ENCODE data around the gene PHACTR4. TPM values are rescaled to one million over a fixed set of nuclear protein-coding genes. Genes with fewer than 3 reads are reported as not detected.
A peak's percentile ranks its signal among the peaks of the same experiment; 100 is the strongest.
"Not testable (repeated sequence)": the region's sequence is repeated elsewhere in the genome, so short reads cannot be mapped to it uniquely, and the experiment has no call there.

Gene PHACTR4
- total RNA-seq: 10 to 100 TPM; 24.8 to 25.7 TPM

DNA sequence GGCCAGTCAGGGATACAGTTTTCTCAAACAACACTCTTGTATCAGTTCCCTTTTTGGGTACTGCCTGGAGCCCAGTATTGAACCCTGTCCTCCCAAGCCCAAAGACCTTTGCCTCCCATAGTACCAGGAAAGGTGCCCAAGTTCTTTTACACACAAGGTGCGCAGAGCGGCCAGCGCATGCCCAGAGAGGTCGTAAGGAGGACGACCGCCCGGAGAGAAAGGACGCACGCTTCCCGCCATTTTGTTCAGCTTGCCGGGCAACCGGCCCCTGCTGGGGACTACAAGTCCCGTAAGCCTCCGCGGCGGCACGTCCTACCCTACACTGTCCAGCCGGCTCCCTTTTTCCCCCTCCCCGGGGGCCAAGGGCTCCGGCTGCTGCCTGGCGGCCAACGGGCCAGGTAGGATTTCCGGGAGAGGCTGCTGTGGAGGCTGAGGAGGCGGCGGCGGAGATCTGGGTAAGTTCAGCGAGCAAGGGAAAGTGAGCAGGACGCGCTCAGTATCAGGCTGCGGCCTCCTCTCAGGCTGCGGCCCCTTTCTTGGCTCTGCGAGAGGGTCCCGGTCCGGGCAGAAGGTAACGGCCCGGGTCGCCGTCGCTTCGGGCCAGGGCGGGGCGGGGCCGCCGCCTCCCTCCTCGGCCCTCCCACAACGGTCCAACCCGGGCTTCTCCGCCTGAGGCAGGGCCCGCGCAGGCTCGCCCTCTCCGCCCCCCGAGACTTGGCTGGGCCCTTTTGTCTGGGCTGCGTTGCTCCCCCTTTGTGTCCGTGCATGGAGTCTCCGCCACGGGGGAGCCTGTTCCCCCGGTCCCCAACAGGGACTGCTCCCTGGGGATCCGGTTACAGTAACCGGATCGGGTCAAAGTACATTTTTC is at the start of gene PHACTR4:
TSS of gene PHACTR4 (plus strand) at position 370 of the 868 bp plus-strand sequence. CDS start 37,708 bp downstream, outside the sequence.
- ChIA-PET POLR2A (interaction anchor here (0.6 to 3.8 kb wide), 12 partner anchors 10 to 517 kb away, joined by 3 to 23 read pairs (median 4); partner anchors contain the start of genes MED18 and RCC1), CTCF (interaction anchor here (0.6 to 4.8 kb wide), 6 partner anchors 10 to 643 kb away, joined by 3 to 31 read pairs (median 4); partner anchors contain the start of gene YTHDF2)
- no peaks in the 10 kb centered on the region for H3K27me3 Mint-ChIP-seq
- H3K4me1 Mint-ChIP-seq: peaks cover 32% of the 10 kb centered on the region
- no peaks in the 10 kb centered on the region for H3K9me3 Mint-ChIP-seq
- peak within 1 kb of the TSS; percentile 96 for H3K4me3 Mint-ChIP-seq
- peaks cover 11% of the 10 kb centered on the region for H3K36me3 Mint-ChIP-seq (ENCODE audit: low read depth)
- DNase-seq: peak; percentile 85
- H3K27ac Mint-ChIP-seq: peak within 1 kb of the TSS; percentile 83

DNA sequence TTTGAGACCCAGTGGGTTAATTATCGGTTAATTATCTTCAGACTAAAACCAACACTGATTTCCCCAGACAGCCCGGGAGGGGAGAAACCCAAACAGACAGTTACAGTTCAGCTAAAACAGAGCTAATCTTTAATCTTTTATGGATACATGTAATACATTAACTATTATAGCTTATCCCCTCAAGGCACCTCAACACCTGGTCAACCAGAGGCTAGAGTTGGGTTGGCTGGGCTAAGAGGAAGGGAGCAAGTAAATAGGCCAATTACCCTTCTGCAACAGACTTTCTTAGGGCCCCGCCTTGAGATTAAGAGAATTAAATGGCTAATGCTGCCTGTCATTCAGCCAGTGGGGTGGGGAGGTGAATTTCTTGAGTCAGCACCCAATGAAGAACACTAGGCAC is 47.3 kb upstream of the PHACTR4 start:
- ChIA-PET CTCF (interaction anchor here (1.3 kb wide), 1 partner anchor 74 kb away, joined by 3 read pairs; no protein-coding TSS in a partner anchor), POLR2A (no interaction called here)
- Mint-ChIP-seq H3K9me3 (no peaks in the 10 kb centered on the region), H3K36me3 (ENCODE audit: low read depth) (no peaks in the 10 kb centered on the region), H3K27me3 (peaks cover 6% of the 10 kb centered on the region), H3K4me1 (peaks cover 3% of the 10 kb centered on the region), H3K4me3 (no peak overlapping the region), H3K27ac (no peak overlapping the region)
- DNase-seq: no peak

DNA sequence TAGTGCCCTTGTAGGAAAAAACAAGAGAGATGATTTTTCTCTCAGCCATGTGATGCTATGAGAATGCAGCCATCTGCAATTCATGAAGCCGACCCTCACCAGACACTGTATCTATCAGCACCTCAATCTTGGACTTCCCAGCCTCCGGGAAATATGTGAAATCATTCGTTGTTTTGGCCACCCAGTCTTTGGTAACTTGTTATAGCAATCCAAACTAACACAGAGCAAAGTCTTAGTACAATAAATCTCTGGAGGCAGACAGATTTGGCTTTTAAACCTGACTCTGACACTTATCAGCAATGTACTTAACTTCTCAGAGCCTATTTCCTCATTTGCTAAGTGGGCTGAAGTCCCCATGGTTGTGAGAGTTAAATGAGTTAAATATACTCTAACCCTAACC is 45.8 kb upstream of the PHACTR4 start:
- DNase-seq: no peak
- H3K4me1 Mint-ChIP-seq: peaks cover 13% of the 10 kb centered on the region
- ChIA-PET CTCF (no interaction called here), POLR2A (no interaction called here)
- H3K36me3 Mint-ChIP-seq (ENCODE audit: low read depth): peaks cover 1% of the 10 kb centered on the region
- peaks cover 3% of the 10 kb centered on the region for H3K27me3 Mint-ChIP-seq
- H3K9me3 Mint-ChIP-seq: no peaks in the 10 kb centered on the region
- no peak overlapping the region for H3K27ac Mint-ChIP-seq
- H3K4me3 Mint-ChIP-seq: no peak overlapping the region

DNA sequence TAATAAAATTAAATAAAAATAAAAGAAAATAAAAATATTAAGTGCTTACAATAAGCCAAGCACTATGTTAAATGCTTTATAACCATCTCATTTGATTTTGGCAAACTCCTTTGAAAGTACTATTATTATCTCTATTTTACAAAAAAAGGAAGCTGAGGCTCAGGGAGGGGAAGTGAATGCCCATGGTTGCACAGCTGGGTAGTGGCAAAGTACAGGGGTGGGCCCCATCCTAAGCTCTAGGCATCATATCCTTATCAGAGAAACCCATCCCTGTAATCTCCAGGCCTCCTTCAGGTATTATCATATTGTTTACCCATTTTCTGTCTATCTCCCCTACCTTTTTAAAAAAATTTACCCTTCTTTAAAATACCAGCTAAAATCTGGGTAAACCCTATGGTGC is 43.0 kb upstream of the PHACTR4 start:
- DNase-seq: no peak
- Mint-ChIP-seq H3K36me3 (ENCODE audit: low read depth) (peaks cover 16% of the 10 kb centered on the region), H3K27ac (no peak overlapping the region), H3K9me3 (no peaks in the 10 kb centered on the region), H3K27me3 (peaks cover under 1% of the 10 kb centered on the region), H3K4me1 (peaks cover 29% of the 10 kb centered on the region), H3K4me3 (no peak overlapping the region)
- POLR2A ChIA-PET: interaction anchor here (1.0 to 5.9 kb wide), 3 partner anchors 28 to 83 kb away, joined by 3 to 87 read pairs (median 13); partner anchors contain the start of gene SESN2
- CTCF ChIA-PET: interaction anchor here (0.7 to 1.1 kb wide), 3 partner anchors 33 to 81 kb away, joined by 3 to 4 read pairs (median 3); no protein-coding TSS in a partner anchor

DNA sequence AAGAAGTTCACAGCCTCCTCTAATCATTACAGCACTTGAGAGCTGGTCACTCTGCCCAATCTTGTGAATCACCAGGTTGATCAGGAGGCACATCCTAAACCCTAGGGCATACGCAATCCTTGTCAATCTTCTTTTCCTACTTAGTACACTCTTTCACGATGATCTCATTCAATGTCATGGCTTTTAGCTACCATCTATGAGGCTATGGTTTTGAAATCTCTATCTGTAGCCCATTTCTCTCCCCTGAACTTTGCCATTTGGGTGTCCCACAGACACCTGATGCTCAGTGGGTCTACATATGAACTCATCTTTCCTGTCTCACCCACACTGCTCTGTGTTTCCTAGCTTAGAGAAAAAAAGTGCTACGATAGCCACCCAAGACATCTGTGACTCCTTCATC is 42.6 kb upstream of the PHACTR4 start:
- DNase-seq: no peak
- Mint-ChIP-seq H3K4me3 (peak overlapping the region; percentile 12), H3K27me3 (no peaks in the 10 kb centered on the region), H3K27ac (no peak overlapping the region), H3K36me3 (ENCODE audit: low read depth) (peaks cover 21% of the 10 kb centered on the region), H3K9me3 (no peaks in the 10 kb centered on the region), H3K4me1 (peaks cover 32% of the 10 kb centered on the region)
- ChIA-PET POLR2A (interaction anchor here (1.0 to 5.9 kb wide), 4 partner anchors 29 to 83 kb away, joined by 3 to 87 read pairs (median 46); partner anchors contain the start of gene SESN2), CTCF (interaction anchor here (0.9 to 1.2 kb wide), 3 partner anchors 16 to 37 kb away, joined by 3 to 4 read pairs (median 4); no protein-coding TSS in a partner anchor)

DNA sequence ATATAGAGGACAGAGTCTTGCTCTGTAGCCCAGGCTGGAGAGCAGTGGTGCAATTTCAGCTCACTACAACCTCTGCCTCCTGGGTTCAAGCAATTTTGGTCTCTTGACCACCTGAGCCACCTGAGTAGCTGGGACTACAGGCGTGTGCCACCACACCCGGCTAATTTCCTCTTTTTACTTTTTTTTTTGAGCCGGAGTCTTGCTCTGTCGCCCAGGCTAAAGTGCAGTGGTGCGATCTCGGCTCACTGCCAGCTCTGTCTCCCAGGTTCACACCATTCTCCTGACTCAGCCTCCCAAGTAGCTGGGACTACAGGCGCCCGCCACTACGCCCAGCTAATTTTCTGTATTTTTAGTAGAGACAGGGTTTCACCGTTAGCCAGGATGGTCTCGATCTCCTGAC is 42.1 kb upstream of the PHACTR4 start:
- H3K9me3 Mint-ChIP-seq, DNase-seq, H3K27me3 Mint-ChIP-seq, H3K27ac Mint-ChIP-seq: not testable (repeated sequence)
- CTCF ChIA-PET: interaction anchor here (0.8 to 2.7 kb wide), 4 partner anchors 17 to 79 kb away, joined by 3 to 33 read pairs (median 4); no protein-coding TSS in a partner anchor
- Mint-ChIP-seq H3K4me1 (peaks cover 34% of the 10 kb centered on the region), H3K4me3 (peak overlapping the region; percentile 95), H3K36me3 (ENCODE audit: low read depth) (peaks cover 26% of the 10 kb centered on the region)
- POLR2A ChIA-PET: interaction anchor here (1.0 to 5.9 kb wide), 4 partner anchors 29 to 84 kb away, joined by 3 to 87 read pairs (median 46); partner anchors contain the start of gene SESN2

DNA sequence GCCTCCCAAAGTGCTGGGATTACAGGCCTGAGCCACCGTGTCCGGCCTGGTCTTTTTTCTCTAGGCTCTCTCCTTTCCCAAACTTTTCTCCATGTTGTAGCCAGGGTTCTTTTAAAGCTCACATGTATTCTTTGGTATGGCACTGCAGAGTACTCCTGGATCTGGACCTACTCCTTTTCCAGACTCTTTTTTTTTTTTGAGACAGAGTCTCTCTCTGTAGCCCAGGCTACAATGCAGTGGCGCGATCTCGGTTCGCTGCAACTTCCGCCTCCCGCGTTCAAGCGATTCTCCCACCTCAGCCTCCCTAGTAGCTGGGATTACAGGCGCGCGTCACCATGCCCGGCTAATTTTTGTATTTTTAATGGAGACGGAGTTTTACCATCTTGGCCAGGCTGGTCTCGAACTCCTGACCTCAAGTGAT is 41.3 kb upstream of the PHACTR4 start:
- Mint-ChIP-seq H3K27me3 (no peaks in the 10 kb centered on the region), H3K9me3 (no peaks in the 10 kb centered on the region), H3K27ac (peak overlapping the region; percentile 97), H3K36me3 (ENCODE audit: low read depth) (peaks cover 34% of the 10 kb centered on the region), H3K4me3 (peak overlapping the region; percentile 95), H3K4me1 (peaks cover 42% of the 10 kb centered on the region)
- ChIA-PET POLR2A (interaction anchor here (0.6 to 5.9 kb wide), 31 partner anchors 9 to 1094 kb away, joined by 3 to 87 read pairs (median 5); partner anchors contain the start of genes ATP5IF1, EYA3, GMEB1 and PHACTR4), CTCF (interaction anchor here (0.5 to 2.7 kb wide), 14 partner anchors 11 to 862 kb away, joined by 3 to 33 read pairs (median 4); partner anchors contain the start of gene EYA3)
- no peak for DNase-seq

DNA sequence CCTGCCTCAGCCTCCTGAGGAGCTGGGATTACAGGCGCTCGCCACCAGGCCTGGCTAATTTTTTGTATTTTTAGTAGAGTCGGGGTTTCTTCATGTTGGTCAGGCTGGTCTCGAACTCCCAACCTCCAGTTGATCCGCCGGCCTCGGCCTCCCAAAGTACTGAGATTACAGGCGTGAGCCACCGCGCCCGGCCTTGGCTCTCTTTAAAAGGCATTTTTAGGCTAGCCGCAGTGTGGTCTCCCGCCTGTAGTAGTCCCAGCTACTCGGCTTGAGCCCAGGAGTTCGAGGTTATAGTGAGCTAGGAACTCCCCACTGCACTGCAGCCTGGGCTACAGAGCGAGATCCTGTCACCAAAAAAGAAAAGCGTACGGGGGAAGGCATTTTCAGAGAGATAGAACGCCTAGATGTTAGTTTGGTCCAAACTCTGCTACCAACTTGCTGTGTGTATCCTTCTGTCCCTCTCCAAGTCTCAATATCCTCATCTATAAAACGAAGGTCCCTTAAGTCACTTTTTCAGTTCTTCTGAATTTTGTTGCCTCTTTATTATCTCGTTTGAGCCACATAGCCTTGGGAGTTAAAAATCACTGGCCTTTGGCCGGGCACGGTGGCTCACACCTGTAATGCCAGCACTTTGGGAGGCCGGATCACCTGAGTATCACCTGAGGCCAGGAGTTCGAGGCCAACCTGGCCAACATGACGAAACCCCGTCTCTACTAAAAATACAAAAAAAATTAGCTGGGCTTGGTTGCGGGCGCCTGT is 40.0 kb upstream of the PHACTR4 start:
- CTCF ChIA-PET: interaction anchor here (0.7 to 2.7 kb wide), 15 partner anchors 9 to 1283 kb away, joined by 3 to 33 read pairs (median 3); partner anchors contain the start of genes EYA3 and YTHDF2
- POLR2A ChIA-PET: interaction anchor here (0.8 to 5.9 kb wide), 31 partner anchors 8 to 1095 kb away, joined by 3 to 87 read pairs (median 5); partner anchors contain the start of genes ATP5IF1, EYA3, GMEB1 and PPP1R8
- H3K36me3 Mint-ChIP-seq (ENCODE audit: low read depth): peaks cover 41% of the 10 kb centered on the region
- peak overlapping the region; percentile 97 for H3K27ac Mint-ChIP-seq
- peak overlapping the region; percentile 95 for H3K4me3 Mint-ChIP-seq
- DNase-seq: peak; percentile 61
- peaks cover 44% of the 10 kb centered on the region for H3K4me1 Mint-ChIP-seq
- H3K27me3 Mint-ChIP-seq: no peaks in the 10 kb centered on the region
- H3K9me3 Mint-ChIP-seq: no peaks in the 10 kb centered on the region

DNA sequence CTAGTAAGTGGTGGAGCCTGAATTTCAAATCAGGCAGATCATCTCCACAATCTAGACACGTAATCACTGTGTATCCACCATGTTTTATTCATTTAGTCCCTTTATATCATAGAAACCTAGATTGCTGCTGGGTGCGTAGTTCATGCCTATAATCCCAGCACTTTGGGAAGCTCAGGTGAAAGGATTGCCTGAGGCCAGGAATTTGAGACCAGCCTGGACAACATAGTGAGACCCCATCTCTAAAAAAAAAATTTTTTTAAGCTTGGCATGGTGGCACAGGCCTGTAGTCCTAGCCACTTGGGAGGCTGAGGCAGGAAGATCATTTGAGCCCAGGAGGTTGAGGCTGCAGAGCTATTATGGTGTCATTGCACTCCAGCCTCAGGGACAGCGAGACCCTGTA is 30.6 kb upstream of the PHACTR4 start:
- no peaks in the 10 kb centered on the region for H3K27me3 Mint-ChIP-seq
- H3K27ac Mint-ChIP-seq: no peak overlapping the region
- ChIA-PET POLR2A (interaction anchor here (3.1 kb wide), 1 partner anchor 10 kb away, joined by 16 read pairs; the partner anchor contains the start of gene MED18), CTCF (interaction anchor here (1.0 to 3.2 kb wide), 2 partner anchors 10 to 20 kb away, joined by 3 to 10 read pairs; partner anchors contain the start of gene MED18)
- H3K36me3 Mint-ChIP-seq (ENCODE audit: low read depth): peaks cover 12% of the 10 kb centered on the region
- H3K9me3 Mint-ChIP-seq: no peaks in the 10 kb centered on the region
- H3K4me1 Mint-ChIP-seq: no peaks in the 10 kb centered on the region
- no peak for DNase-seq
- no peak overlapping the region for H3K4me3 Mint-ChIP-seq

DNA sequence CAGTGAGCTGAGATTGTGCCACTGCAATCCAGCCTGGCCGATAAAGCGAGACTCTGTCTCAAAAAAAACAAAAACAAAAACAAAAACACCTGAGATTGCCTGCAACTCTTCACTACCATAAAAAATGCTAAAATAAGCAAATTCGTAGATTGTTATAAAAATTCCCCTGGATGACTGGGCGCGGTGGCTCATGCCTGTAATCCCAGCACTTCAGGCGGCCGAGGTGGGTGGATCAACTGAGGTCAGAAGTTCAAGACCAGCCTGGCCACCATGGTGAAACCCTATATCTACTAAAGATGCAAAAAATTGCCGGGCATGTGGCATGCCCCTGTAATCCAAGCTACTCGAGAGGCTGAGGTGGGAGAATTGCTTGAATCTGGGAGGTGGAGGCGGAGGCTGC is 30.0 kb upstream of the PHACTR4 start:
- Mint-ChIP-seq H3K36me3 (ENCODE audit: low read depth) (peaks cover 8% of the 10 kb centered on the region), H3K4me3 (no peak overlapping the region), H3K27ac (no peak overlapping the region), H3K4me1 (no peaks in the 10 kb centered on the region), H3K27me3 (no peaks in the 10 kb centered on the region), H3K9me3 (no peaks in the 10 kb centered on the region)
- DNase-seq: no peak
- ChIA-PET POLR2A (interaction anchor here (1.2 to 3.1 kb wide), 2 partner anchors 11 to 83 kb away, joined by 3 to 16 read pairs; partner anchors contain the start of gene MED18), CTCF (interaction anchor here (1.0 to 3.2 kb wide), 2 partner anchors 10 to 20 kb away, joined by 3 to 10 read pairs; partner anchors contain the start of gene MED18)

DNA sequence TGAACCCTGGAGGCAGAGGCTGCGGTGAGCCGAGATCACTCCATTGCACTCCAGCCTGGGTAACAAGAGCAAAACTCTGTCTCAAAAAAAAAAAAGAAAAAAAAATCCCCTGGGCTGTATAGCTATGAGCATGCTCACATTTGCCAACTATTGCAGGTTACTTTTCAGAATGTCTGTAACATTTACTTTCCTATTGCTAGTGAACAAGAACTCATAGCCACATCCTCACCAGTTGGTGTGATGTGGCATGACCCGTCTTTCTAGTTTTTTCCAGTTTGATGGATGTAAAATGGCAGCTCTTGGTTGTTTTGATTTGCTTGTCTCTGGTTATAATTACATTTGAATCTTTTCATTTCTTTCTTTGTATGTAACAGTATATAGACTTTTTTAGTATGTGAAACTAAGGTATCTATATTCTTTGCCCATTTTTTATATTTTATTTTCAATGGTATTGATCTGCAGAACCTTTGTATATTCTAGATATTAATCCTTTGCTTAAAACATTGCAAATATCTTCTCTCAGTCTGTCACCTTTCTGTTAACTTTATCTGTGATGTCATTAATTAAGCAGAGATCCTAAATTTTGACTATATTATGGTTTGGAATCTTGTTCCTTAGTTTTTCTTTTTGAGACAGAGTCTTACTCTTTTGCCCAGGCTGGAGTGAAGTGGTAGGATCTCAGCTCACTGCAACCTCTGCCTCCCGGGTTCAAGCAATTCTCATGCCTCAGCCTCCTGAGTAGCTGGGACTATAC is 29.1 kb upstream of the PHACTR4 start:
- Mint-ChIP-seq H3K9me3 (no peaks in the 10 kb centered on the region), H3K4me3 (no peak overlapping the region), H3K36me3 (ENCODE audit: low read depth) (peaks cover 3% of the 10 kb centered on the region), H3K27me3 (no peaks in the 10 kb centered on the region), H3K4me1 (no peaks in the 10 kb centered on the region), H3K27ac (no peak overlapping the region)
- DNase-seq: no peak
- CTCF ChIA-PET: interaction anchor here (3.2 kb wide), 1 partner anchor 19 kb away, joined by 10 read pairs; no protein-coding TSS in a partner anchor
- POLR2A ChIA-PET: interaction anchor here (0.6 to 3.1 kb wide), 4 partner anchors 11 to 360 kb away, joined by 3 to 16 read pairs (median 3); partner anchors contain the start of gene MED18

Measured in activated CD4-positive, alpha-beta memory T cell treated with anti-CD3 and anti-CD28 coated beads, Interleukin-2, amount 10 ng/mL, durations not matched to agents 7 days and 5 days (primary cell).